Endothelial cell of umbilical vein (primary cell): ENCODE data around the gene OR10AD1. TPM values are rescaled to one million over a fixed set of nuclear protein-coding genes. Genes with fewer than 3 reads are reported as not detected.

ENCODE experiments used
- BruUV-seq: library from RNA; stranded (reverse); fragments of 400-500 nt; replicated peaks from 2 replicates; lab custom pipeline; 2021; lab: Mats Ljungman, UMichigan
- CTCF ChIA-PET: fragments of 300-600, 350-600 bp; sonication (Branson Sonifier 250); formaldehyde crosslinking; loops from one replicate; lab custom pipeline; 2021; ENCODE audit warnings: antibody characterized with exemption, inconsistent platforms; lab: Charles Lee
- POLR2A ChIA-PET: fragments of 300-600, 350-600 bp; sonication (Branson Sonifier 250); formaldehyde crosslinking; loops from one replicate; lab custom pipeline; 2021; ENCODE audit warnings: antibody characterized with exemption, inconsistent platforms; lab: Charles Lee
- DNase-seq: peaks from one replicate; pipeline ENCODE4 v3.0.0-alpha.2; 2011; ENCODE audit warnings: low read depth, low spot score
- FAIRE-seq: peaks from 2 replicates; lab custom pipeline; 2011; peaks lifted over from hg19 to GRCh38; lab: Jason Lieb, UNC
- H2AFZ ChIP-seq: 2 replicates; pipeline ENCODE4 v1.6.0; 2012; ENCODE audit warnings: low read depth, low read length, control low read depth, inconsistent platforms
- H3K27ac ChIP-seq: 2 replicates; pipeline ENCODE4 v1.5.1; 2011; ENCODE audit warnings: low read depth, mild to moderate bottlenecking, control low read depth, low read length, moderate library complexity; ENCODE audit not compliant: insufficient read depth
- H3K27me3 ChIP-seq, 2 experiments: 2 replicates each; pipeline versions ENCODE4 v1.6.0 to v1.6.1; 2011; ENCODE audit warnings: low read length in 2 of 2, mixed read lengths in 1 of 2; ENCODE audit not compliant: control insufficient read depth in 2 of 2, insufficient read depth in 2 of 2
- H3K36me3 ChIP-seq, 2 experiments: 2 replicates in 1 of 2; 3 replicates in 1 of 2; pipeline ENCODE4 v1.5.1; 2011; ENCODE audit warnings: low read length in 2 of 2, mild to moderate bottlenecking in 1 of 2, moderate library complexity in 1 of 2; ENCODE audit not compliant: control insufficient read depth in 2 of 2, insufficient read depth in 2 of 2; ENCODE audit errors: extremely low read depth in 1 of 2
- H3K4me1 ChIP-seq: 3 replicates; pipeline ENCODE4 v1.5.1; 2011; ENCODE audit warnings: mild to moderate bottlenecking, low read length; ENCODE audit not compliant: control insufficient read depth, insufficient read depth; ENCODE audit errors: extremely low read depth
- H3K4me2 ChIP-seq: 2 replicates; pipeline ENCODE4 v1.6.1; 2011; ENCODE audit warnings: low read length, control low read depth, mixed read lengths; ENCODE audit not compliant: insufficient read depth
- H3K4me3 ChIP-seq, 3 experiments: fragments of 200-600 bp in 1 of 3; sonication (generic), shearing (Covaris generic) in 1 of 3; replicated peaks in 1 of 3; 2 replicates each; pipeline ENCODE4 v1.5.1; 2011 to 2016; ENCODE audit warnings: control low read depth in 3 of 3, low read length in 3 of 3, mild to moderate bottlenecking in 2 of 3, inconsistent platforms in 1 of 3, low read depth in 1 of 3, moderate library complexity in 1 of 3; ENCODE audit not compliant: insufficient read depth in 1 of 3
- H3K79me2 ChIP-seq: 2 replicates; pipeline ENCODE4 v1.6.0; 2012; ENCODE audit warnings: low read length, inconsistent platforms; ENCODE audit not compliant: control insufficient read depth, insufficient read depth
- H3K9ac ChIP-seq: replicated peaks from 2 replicates; pipeline ENCODE3; 2011; ENCODE audit warnings: low read length, control low read depth; ENCODE audit not compliant: insufficient read depth; ENCODE audit errors: extremely low read depth
- H3K9me1 ChIP-seq: replicated peaks from 3 replicates; pipeline ENCODE4 v1.6.0; 2011; ENCODE audit warnings: mild to moderate bottlenecking, low read length; ENCODE audit not compliant: control insufficient read depth, insufficient read depth; ENCODE audit errors: extremely low read depth
- H3K9me3 ChIP-seq: replicated peaks from 2 replicates; pipeline ENCODE4 v1.5.1; 2012; ENCODE audit warnings: low read length, inconsistent platforms; ENCODE audit not compliant: control insufficient read depth, insufficient read depth
- H4K20me1 ChIP-seq: replicated peaks from 2 replicates; pipeline ENCODE3; 2011; ENCODE audit warnings: mild to moderate bottlenecking, low read length; ENCODE audit not compliant: control insufficient read depth, insufficient read depth; ENCODE audit errors: extremely low read depth
- CTCF ChIP-seq, 2 donors: IDR thresholded peaks; 1 replicate in 1 of 2; 2 replicates in 1 of 2; pipeline ENCODE4 v1.5.1; 2011; ENCODE audit warnings: low read length in 2 of 2, mild to moderate bottlenecking in 2 of 2, moderate library complexity in 2 of 2, control low read depth in 1 of 2, inconsistent platforms in 1 of 2, low read depth in 1 of 2; ENCODE audit not compliant: insufficient read depth in 1 of 2; ENCODE audit errors: extremely low read depth in 1 of 2
- EZH2 ChIP-seq: IDR thresholded peaks from 2 replicates; pipeline ENCODE4 v1.6.1; 2012; ENCODE audit warnings: borderline replicate concordance, low read depth, mild to moderate bottlenecking, moderate library complexity, low read length, inconsistent platforms; ENCODE audit not compliant: severe bottlenecking
- FOS ChIP-seq: IDR thresholded peaks from 2 replicates; pipeline ENCODE4 v1.6.1; 2011; ENCODE audit warnings: mild to moderate bottlenecking, low read length, moderate library complexity, borderline replicate concordance; ENCODE audit not compliant: insufficient read depth
- MYC ChIP-seq: IDR thresholded peaks from one replicate; pipeline ENCODE4 v1.6.1; 2011; ENCODE audit warnings: mild to moderate bottlenecking, low read depth, low read length
- POLR2A ChIP-seq: IDR thresholded peaks from 2 replicates; pipeline ENCODE4 v1.6.1; 2012; ENCODE audit warnings: low read depth, mild to moderate bottlenecking, control low read depth, low read length
- dilution Hi-C: fragments of 300-500 bp; cut with MboI; formaldehyde crosslinking; loops from one replicate; pipeline ENCODE4 v1.15.0; 2019; ENCODE audit warnings: low sequenced_read_pairs; ENCODE audit not compliant: extremely low pct_ligation_motif_present
- intact Hi-C: fragments of 100-400 bp; cut with micrococcal nuclease; formaldehyde crosslinking; loops from one replicate; pipeline ENCODE4 v1.10.0; 2022
- polyA plus RNA-seq, 4 experiments: library from polyadenylated mRNA; depleted of rRNA in 3 of 4; stranded (reverse) in 3 of 4; unstranded in 1 of 4; fragments of >200 nt; gene quantifications; 2 replicates each; pipeline versions ENCODE4 v1.2.1 to v1.2.3, GENCODE V29; 2011 to 2012; ENCODE audit warnings: missing spikeins in 1 of 4
- total RNA-seq: library from RNA; stranded (reverse); gene quantifications from 2 replicates; pipeline ENCODE4 v1.2.3, GENCODE V29; 2021

OR10AD1 gene
- total and polyA plus RNA-seq, 2 donors (not counting 3 experiments of a cell fraction or from before 2014, with no cell fraction given): not detected

DNA sequence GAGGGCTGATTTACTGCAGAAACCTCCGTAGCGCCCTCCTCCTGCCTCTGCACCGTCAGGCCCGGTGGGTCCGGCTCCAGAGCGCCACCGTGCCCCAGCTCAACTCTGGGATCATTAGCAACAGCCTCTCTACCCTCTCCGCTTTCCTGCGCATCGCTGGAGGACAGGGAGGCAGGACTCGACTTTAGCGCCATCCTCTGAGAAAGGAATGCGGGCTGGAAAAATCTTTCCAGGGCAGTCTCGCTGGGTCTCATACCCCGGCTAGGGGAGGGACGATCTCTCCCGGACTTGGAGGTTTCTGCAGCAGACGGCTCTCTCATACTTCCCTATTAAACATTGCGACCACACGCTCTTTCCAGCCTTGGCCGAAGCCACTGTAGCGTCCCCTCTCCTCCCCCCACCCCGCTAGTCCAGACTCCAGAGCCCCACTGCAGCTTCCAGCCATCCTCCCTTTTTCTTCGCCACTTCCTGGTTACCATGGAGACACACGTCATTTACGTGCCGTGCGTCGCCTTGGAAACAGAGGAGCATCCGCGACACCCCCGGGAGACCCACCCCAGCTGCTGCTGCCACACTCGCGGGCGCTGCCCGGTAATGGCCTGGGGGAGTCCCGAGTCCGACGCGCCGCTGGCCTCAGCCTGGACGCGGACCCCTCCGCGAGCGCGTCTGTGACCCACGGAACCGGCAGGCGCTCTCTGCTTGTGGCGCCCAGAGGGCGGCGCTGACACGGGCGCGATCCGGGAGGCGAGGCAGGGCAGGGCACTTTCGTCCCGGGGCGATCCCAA lies 19.8 kb downstream of the OR10AD1 start, which contains the start of gene CCDC184:
Gene CCDC184 (plus strand): TSS at position 554 of the 785 bp plus-strand sequence. CDS start 479 bp downstream, outside the sequence.
- ChIA-PET POLR2A (no interaction called here), CTCF (interaction anchor here (0.9 to 1.6 kb wide), 8 partner anchors 12 to 435 kb away, joined by 3 to 18 read pairs (median 6); partner anchors contain the start of genes ASB8 and TMEM106C)
- Histone ChIP-seq H3K9me3 (no peaks in the 10 kb centered on the region), H3K4me1 (no peaks in the 10 kb centered on the region), H3K4me3 (peak within 1 kb of the TSS; percentile 1 to 57 (median 48)), H3K27ac (no peak within 1 kb of the TSS), H3K9me1 (no peaks in the 10 kb centered on the region), H3K27me3 (peaks cover 45 to 57% of the 10 kb centered on the region in 2 experiments), H3K9ac (peak within 1 kb of the TSS; percentile 5), H4K20me1 (no peaks in the 10 kb centered on the region), H3K36me3 (no peaks in the 10 kb centered on the region), H2AFZ (peak within 1 kb of the TSS; percentile 64), H3K79me2 (no peaks in the 10 kb centered on the region), H3K4me2 (peak within 1 kb of the TSS; percentile 72)
- dilution Hi-C loops (no loop called here), intact Hi-C loops (loop anchor here (1.0 to 5.0 kb wide), 2 partner anchors 15 to 269 kb away; no protein-coding TSS in a partner anchor)
- FAIRE-seq: peak; percentile 92
- TF ChIP-seq CTCF (IDR thresholded peaks at IDR 0.05; ENCODE audit: extremely low read depth in 1 of 2, insufficient read depth in 1 of 2, low read depth in 1 of 2, low read length in 2 of 2) (peak; percentile 28 to 67), POLR2A (no peak)
- no TSS peak for BruUV-seq
- DNase-seq: peak; percentile 82

DNA sequence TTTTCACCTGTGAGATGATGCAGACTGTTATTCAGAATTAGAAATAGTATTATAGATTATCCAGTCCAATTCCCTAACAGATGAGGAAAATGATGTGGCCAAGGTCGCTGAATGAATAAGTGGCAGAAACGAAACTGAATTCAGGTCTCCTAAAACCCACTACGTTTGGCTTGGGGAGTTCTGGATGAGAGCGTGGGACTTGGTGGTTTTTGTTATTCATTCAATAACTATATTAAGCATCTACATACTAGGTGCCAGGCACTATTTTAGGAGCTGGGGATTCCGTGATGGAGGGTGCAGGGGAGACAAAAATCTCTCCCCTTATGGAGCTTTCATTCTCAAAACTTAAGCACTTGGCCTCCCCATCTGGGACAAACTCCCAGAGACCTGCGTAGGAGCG lies 20.5 kb downstream of the OR10AD1 start:
- DNase-seq: no peak
- no peaks in the 10 kb centered on the region for H3K4me1 ChIP-seq
- ChIA-PET CTCF (interaction anchor here (0.9 to 1.6 kb wide), 8 partner anchors 11 to 436 kb away, joined by 3 to 18 read pairs (median 6); partner anchors contain the start of genes ASB8 and TMEM106C), POLR2A (no interaction called here)
- dilution Hi-C loops: no loop called here
- H3K4me2 ChIP-seq: peak overlapping the region; percentile 72
- H3K27me3 ChIP-seq: peaks cover 52 to 56% of the 10 kb centered on the region in 2 experiments
- H3K27ac ChIP-seq: no peak overlapping the region
- no TSS peak for BruUV-seq
- H3K79me2 ChIP-seq: no peaks in the 10 kb centered on the region
- no peak for FAIRE-seq
- H3K9ac ChIP-seq: no peak overlapping the region
- no peaks in the 10 kb centered on the region for H4K20me1 ChIP-seq
- no peaks in the 10 kb centered on the region for H3K36me3 ChIP-seq
- intact Hi-C loops: loop anchor here (1.0 to 5.0 kb wide), 2 partner anchors 16 to 270 kb away; no protein-coding TSS in a partner anchor
- peak overlapping the region; percentile 64 for H2AFZ ChIP-seq
- H3K9me3 ChIP-seq: no peaks in the 10 kb centered on the region
- no peak for TF ChIP-seq MYC
- TF ChIP-seq CTCF (IDR thresholded peaks at IDR 0.05; ENCODE audit: extremely low read depth in 1 of 2, insufficient read depth in 1 of 2, low read depth in 1 of 2, low read length in 2 of 2): no peak
- TF ChIP-seq EZH2: no peak
- TF ChIP-seq FOS: no peak
- no peak for TF ChIP-seq POLR2A
- no peaks in the 10 kb centered on the region for H3K9me1 ChIP-seq
- H3K4me3 ChIP-seq: peak overlapping the region in 2 of 3 experiments; percentile 48 to 57
